Osteoblast (primary cell): Measurements from ENCODE around the gene AGPS. TPM values are rescaled to one million over a fixed set of nuclear protein-coding genes. Genes with fewer than 3 reads are reported as not detected.

Experiments
- DNase-seq: peaks from one replicate; pipeline ENCODE4 v3.0.0; 2011; ENCODE audit warnings: low spot score, mixed read lengths; ENCODE audit not compliant: insufficient read length; ENCODE audit errors: missing footprints
- H2AFZ ChIP-seq: 2 replicates; pipeline ENCODE4 v1.6.0; 2011; ENCODE audit warnings: mild to moderate bottlenecking, low read length
- H3K27ac ChIP-seq: 2 replicates; pipeline ENCODE4 v1.5.1; 2011; ENCODE audit warnings: mild to moderate bottlenecking, low read depth, low read length, moderate library complexity
- H3K27me3 ChIP-seq: 2 replicates; pipeline ENCODE4 v1.6.0; 2012; ENCODE audit warnings: mild to moderate bottlenecking, control low read depth, inconsistent platforms, low read length, moderate library complexity; ENCODE audit not compliant: insufficient read depth
- H3K36me3 ChIP-seq: 2 replicates; pipeline ENCODE4 v1.5.1; 2011; ENCODE audit warnings: mild to moderate bottlenecking, low read length, control low read depth, moderate library complexity; ENCODE audit not compliant: insufficient read depth
- H3K4me1 ChIP-seq: 2 replicates; pipeline ENCODE4 v1.5.1; 2011; ENCODE audit warnings: mild to moderate bottlenecking, low read length, control low read depth, moderate library complexity; ENCODE audit not compliant: insufficient read depth
- H3K4me2 ChIP-seq: 2 replicates; pipeline ENCODE4 v1.6.0; 2011; ENCODE audit warnings: mild to moderate bottlenecking, low read length; ENCODE audit not compliant: insufficient read depth
- H3K4me3 ChIP-seq: fragments of 200-600 bp; sonication (generic); 3 replicates; pipeline ENCODE4 v1.5.1; 2012; ENCODE audit warnings: mild to moderate bottlenecking, low read length, inconsistent platforms; ENCODE audit not compliant: insufficient read depth
- H3K79me2 ChIP-seq: 2 replicates; pipeline ENCODE4 v1.6.0; 2012; ENCODE audit warnings: mild to moderate bottlenecking, low read length, control low read depth, inconsistent platforms; ENCODE audit not compliant: insufficient read depth
- H3K9me3 ChIP-seq: 2 replicates; pipeline ENCODE4 v1.5.1; 2011; ENCODE audit warnings: low read depth, low read length, control low read depth
- H4K20me1 ChIP-seq: 2 replicates; pipeline ENCODE4 v1.6.0; 2012; ENCODE audit warnings: mild to moderate bottlenecking, low read length, control low read depth; ENCODE audit not compliant: insufficient read depth
- CTCF ChIP-seq: IDR thresholded peaks from 2 replicates; pipeline ENCODE4 v1.5.1; 2011; ENCODE audit warnings: mild to moderate bottlenecking, low read depth, low read length, moderate library complexity; ENCODE audit errors: extremely low read depth
- total RNA-seq: library from RNA; depleted of rRNA; stranded (reverse); fragments of >200 nt; gene quantifications from 2 replicates; pipeline ENCODE4 v1.2.3, GENCODE V29; 2012

The AGPS gene
- total RNA-seq, 1 donor: 34.0 TPM

GRCh38 chr2:177529166-177529565, 136.6 kb downstream of the AGPS start:
- DNase-seq: no peak
- Histone ChIP-seq H3K79me2 (no peaks in the 10 kb centered on the region), H3K4me2 (no peak overlapping the region), H4K20me1 (no peaks in the 10 kb centered on the region), H3K4me1 (no peaks in the 10 kb centered on the region), H3K9me3 (no peaks in the 10 kb centered on the region), H3K36me3 (no peaks in the 10 kb centered on the region), H3K27me3 (no peaks in the 10 kb centered on the region), H2AFZ (no peak overlapping the region), H3K4me3 (no peak overlapping the region), H3K27ac (no peak overlapping the region)
- TF ChIP-seq CTCF: no peak

GRCh38 chr2:177530561-177530960, 138.0 kb downstream of the AGPS start:
- no peak overlapping the region for H2AFZ ChIP-seq
- no peaks in the 10 kb centered on the region for H3K27me3 ChIP-seq
- no peak overlapping the region for H3K27ac ChIP-seq
- no peaks in the 10 kb centered on the region for H3K4me1 ChIP-seq
- H3K79me2 ChIP-seq: no peaks in the 10 kb centered on the region
- H4K20me1 ChIP-seq: no peaks in the 10 kb centered on the region
- H3K4me3 ChIP-seq: no peak overlapping the region
- no peak for DNase-seq
- H3K4me2 ChIP-seq: no peak overlapping the region
- no peaks in the 10 kb centered on the region for H3K9me3 ChIP-seq
- no peak for TF ChIP-seq CTCF
- H3K36me3 ChIP-seq: no peaks in the 10 kb centered on the region

- no peak overlapping the region for H3K27ac ChIP-seq
- no peak overlapping the region for H2AFZ ChIP-seq
- H3K4me1 ChIP-seq: no peaks in the 10 kb centered on the region
- H3K4me2 ChIP-seq: no peak overlapping the region
- H4K20me1 ChIP-seq: no peaks in the 10 kb centered on the region
- no peaks in the 10 kb centered on the region for H3K79me2 ChIP-seq
- no peak for DNase-seq
- H3K9me3 ChIP-seq: no peaks in the 10 kb centered on the region
- no peak for TF ChIP-seq CTCF
- no peaks in the 10 kb centered on the region for H3K36me3 ChIP-seq
- no peak overlapping the region for H3K4me3 ChIP-seq
- no peaks in the 10 kb centered on the region for H3K27me3 ChIP-seq
These were observed 139.1 kb downstream of the AGPS start for GRCh38 chr2:177531706-177532105.

- Histone ChIP-seq H4K20me1 (no peaks in the 10 kb centered on the region), H3K4me2 (no peak overlapping the region), H3K4me1 (no peaks in the 10 kb centered on the region), H3K4me3 (no peak overlapping the region), H3K36me3 (no peaks in the 10 kb centered on the region), H3K79me2 (no peaks in the 10 kb centered on the region), H2AFZ (no peak overlapping the region), H3K9me3 (no peaks in the 10 kb centered on the region), H3K27me3 (no peaks in the 10 kb centered on the region), H3K27ac (no peak overlapping the region)
- no peak for DNase-seq
- no peak for TF ChIP-seq CTCF
These were observed 140.0 kb downstream of the AGPS start for GRCh38 chr2:177532567-177532966.
